Astrocyte of the cerebellum (primary cell): ENCODE measurements around the gene TPX2.

Experiments used
- DNase-seq: peaks from one replicate; pipeline ENCODE4 v3.0.0-alpha.2; 2011; ENCODE audit warnings: low read depth
- H3K4me3 ChIP-seq: 2 replicates; pipeline ENCODE4 v1.5.1; 2011; ENCODE audit warnings: mild to moderate bottlenecking, low read depth, low read length, moderate library complexity
- CTCF ChIP-seq: IDR thresholded peaks from 2 replicates; pipeline ENCODE4 v1.5.1; 2012; ENCODE audit warnings: low read length, low read depth, moderate library complexity, mild to moderate bottlenecking; ENCODE audit errors: missing control alignments
- in situ Hi-C: cut with HindIII; loops from 2 replicates; pipeline ENCODE4 v1.10.0; 2017; ENCODE audit warnings: low sequenced_read_pairs

TPX2 gene

GRCh38 chr20:31695849-31696804 lies 43.0 kb upstream of the TPX2 start:
- in situ Hi-C loops, result no loop called here
- H3K4me3 ChIP-seq, result no peak overlapping the region
- DNase-seq, result no peak
- TF ChIP-seq CTCF, result no peak

- H3K4me3 ChIP-seq, result no peak overlapping the region
- TF ChIP-seq CTCF, result no peak
- DNase-seq, result no peak
- in situ Hi-C loops, result no loop called here
Observed at GRCh38 chr20:31698243-31698802, 40.8 kb upstream of the TPX2 start.

GRCh38 chr20:31698803-31699718 lies 40.0 kb upstream of the TPX2 start:
- no peak for TF ChIP-seq CTCF
- in situ Hi-C loops, result no loop called here
- DNase-seq, result peak; percentile 85
- no peak overlapping the region for H3K4me3 ChIP-seq

- in situ Hi-C loops, result no loop called here
- no peak for DNase-seq
- TF ChIP-seq CTCF, result no peak
- no peak overlapping the region for H3K4me3 ChIP-seq
Observed at GRCh38 chr20:31699801-31700728, 39.0 kb upstream of the TPX2 start.

GRCh38 chr20:31700747-31701146 lies 38.3 kb upstream of the TPX2 start:
- H3K4me3 ChIP-seq, result no peak overlapping the region
- no peak for DNase-seq
- in situ Hi-C loops, result no loop called here
- no peak for TF ChIP-seq CTCF

GRCh38 chr20:31701591-31701990 lies 37.5 kb upstream of the TPX2 start:
- in situ Hi-C loops, result no loop called here
- no peak for TF ChIP-seq CTCF
- DNase-seq, result no peak
- H3K4me3 ChIP-seq, result no peak overlapping the region
